Neural cell (in vitro differentiated cells): ENCODE data around the gene NTMT1. TPM values are rescaled to one million over a fixed set of nuclear protein-coding genes. Genes with fewer than 3 reads are reported as not detected.

Experiments used
- H2AFZ ChIP-seq: fragments of 200-600, 300-800 bp; sonication (generic), shearing (Covaris generic); 2 replicates; pipeline ENCODE4 v1.6.0; 2014; ENCODE audit warnings: low read depth, mild to moderate bottlenecking, antibody characterized with exemption, low read length, moderate library complexity
- H3F3A ChIP-seq: fragments of 200-600 bp; shearing (Covaris generic); 2 replicates; pipeline ENCODE4 v1.6.1; 2016; ENCODE audit warnings: mild to moderate bottlenecking, moderate library complexity, mixed read lengths, antibody characterized with exemption, low read length; ENCODE audit not compliant: insufficient read depth, poor library complexity, severe bottlenecking
- H3K27ac ChIP-seq: fragments of 200-600, 300-800 bp; sonication (generic), shearing (Covaris generic); 2 replicates; pipeline ENCODE4 v1.5.1; 2014; ENCODE audit warnings: mild to moderate bottlenecking, low read length, moderate library complexity
- H3K27me3 ChIP-seq: fragments of 300-800, 200-600 bp; sonication (generic), shearing (Covaris generic); 2 replicates; pipeline ENCODE4 v1.6.0; 2014; ENCODE audit warnings: mild to moderate bottlenecking, low read depth, low read length, moderate library complexity; ENCODE audit not compliant: insufficient read depth
- H3K36me3 ChIP-seq: fragments of 300-800, 200-600 bp; sonication (generic), shearing (Covaris generic); 2 replicates; pipeline ENCODE4 v1.5.1; 2014; ENCODE audit warnings: mild to moderate bottlenecking, antibody characterized with exemption, low read length, moderate library complexity; ENCODE audit not compliant: insufficient read depth
- H3K4me2 ChIP-seq: fragments of 300-800, 200-600 bp; sonication (generic), shearing (Covaris generic); 2 replicates; pipeline ENCODE4 v1.6.0; 2014; ENCODE audit warnings: mild to moderate bottlenecking, low read length
- H3K4me3 ChIP-seq: fragments of 300-800, 200-600 bp; sonication (generic), shearing (Covaris generic); 2 replicates; pipeline ENCODE4 v1.5.1; 2014; ENCODE audit warnings: mild to moderate bottlenecking, low read length, moderate library complexity
- H3K79me2 ChIP-seq: fragments of 200-600 bp; shearing (Covaris generic); replicated peaks from 2 replicates; pipeline ENCODE4 v1.6.0; 2014; ENCODE audit warnings: mild to moderate bottlenecking, low read length, moderate library complexity; ENCODE audit not compliant: insufficient read depth
- H3K9ac ChIP-seq: fragments of 300-800, 200-600 bp; sonication (generic), shearing (Covaris generic); 2 replicates; pipeline ENCODE4 v1.6.1; 2016; ENCODE audit warnings: mild to moderate bottlenecking, low read length, mixed read lengths
- H3K9me2 ChIP-seq: fragments of 200-600 bp; shearing (Covaris generic); 2 replicates; pipeline ENCODE4 v1.6.1; 2016; ENCODE audit warnings: mild to moderate bottlenecking, low read length, mixed read lengths; ENCODE audit not compliant: insufficient read depth
- H3K9me3 ChIP-seq: fragments of 200-600, 300-800 bp; sonication (generic), shearing (Covaris generic); 2 replicates; pipeline ENCODE4 v1.6.1; 2016; ENCODE audit warnings: mild to moderate bottlenecking, mixed run types, low read length, moderate library complexity, mixed read lengths
- H4K20me1 ChIP-seq: fragments of 200-600 bp; shearing (Covaris generic); 2 replicates; pipeline ENCODE4 v1.6.1; 2016; ENCODE audit warnings: mild to moderate bottlenecking, mixed run types; ENCODE audit not compliant: insufficient read depth
- CTCF ChIP-seq: fragments of 450-650 bp; IDR thresholded peaks from 2 replicates; pipeline ENCODE4 v1.5.1; 2014; ENCODE audit warnings: antibody characterized with exemption, mild to moderate bottlenecking, moderate library complexity; ENCODE audit not compliant: poor library complexity, severe bottlenecking
- EP300 ChIP-seq: fragments of 450-650 bp; conservative IDR thresholded peaks from 2 replicates; pipeline ENCODE4 v1.6.1; 2014; ENCODE audit warnings: antibody characterized with exemption, mild to moderate bottlenecking, moderate library complexity; ENCODE audit not compliant: poor library complexity, severe bottlenecking
- EZH2 ChIP-seq: fragments of 200-600, 300-800 bp; shearing (Covaris generic), sonication (generic); IDR thresholded peaks from 2 replicates; pipeline ENCODE4 v1.6.1; 2014; ENCODE audit warnings: antibody characterized with exemption, low read length, borderline replicate concordance, mild to moderate bottlenecking; ENCODE audit not compliant: insufficient read depth, poor library complexity, severe bottlenecking
- MXI1 ChIP-seq: fragments of 450-650 bp; conservative IDR thresholded peaks from 2 replicates; pipeline ENCODE4 v1.6.1; 2014; ENCODE audit warnings: antibody characterized with exemption, mild to moderate bottlenecking; ENCODE audit not compliant: poor library complexity, severe bottlenecking
- POLR2AphosphoS5 ChIP-seq: IDR thresholded peaks from 2 replicates; pipeline ENCODE4 v1.6.1; 2012
- RAD21 ChIP-seq: fragments of 450-650 bp; conservative IDR thresholded peaks from 2 replicates; pipeline ENCODE4 v1.6.1; 2014; ENCODE audit warnings: antibody characterized with exemption, mild to moderate bottlenecking, moderate library complexity
- REST ChIP-seq: IDR thresholded peaks from 2 replicates; pipeline ENCODE4 v1.6.1; 2012; ENCODE audit warnings: borderline replicate concordance
- SMC3 ChIP-seq: fragments of 450-650 bp; conservative IDR thresholded peaks from 2 replicates; pipeline ENCODE4 v1.6.1; 2014; ENCODE audit warnings: antibody characterized with exemption, mild to moderate bottlenecking, moderate library complexity; ENCODE audit not compliant: poor library complexity
- TAF1 ChIP-seq: IDR thresholded peaks from 2 replicates; pipeline ENCODE4 v1.6.1; 2012; ENCODE audit warnings: low read depth
- polyA plus RNA-seq: library from polyadenylated mRNA; depleted of rRNA; stranded (reverse); fragments of >200 nt; gene quantifications from 2 replicates; pipeline ENCODE4 v1.2.3, GENCODE V29; 2014

Gene NTMT1
- polyA plus RNA-seq, 1 donor from 2014 or later = 35.9 TPM

- Histone ChIP-seq H3K36me3 (no peaks in the 10 kb centered on the region), H3K9me3 (no peaks in the 10 kb centered on the region), H2AFZ (no peak overlapping the region), H3K79me2 (peaks cover 64% of the 10 kb centered on the region), H4K20me1 (peaks cover 16% of the 10 kb centered on the region), H3K27me3 (no peaks in the 10 kb centered on the region), H3K27ac (no peak overlapping the region), H3K4me2 (no peak overlapping the region), H3K9me2 (no peaks in the 10 kb centered on the region), H3F3A (no peaks in the 10 kb centered on the region), H3K4me3 (no peak overlapping the region), H3K9ac (no peak overlapping the region)
- TF ChIP-seq POLR2AphosphoS5 (no peak), TAF1 (no peak), SMC3 (no peak)
Measured at GRCh38 chr9:129630967-129631673, 5.2 kb downstream of the NTMT1 start.

- Histone ChIP-seq H3K79me2 (peaks cover 58% of the 10 kb centered on the region), H3K4me3 (no peak overlapping the region), H3K36me3 (no peaks in the 10 kb centered on the region), H3F3A (no peaks in the 10 kb centered on the region), H4K20me1 (peaks cover 12% of the 10 kb centered on the region), H3K9me2 (no peaks in the 10 kb centered on the region), H3K4me2 (no peak overlapping the region), H3K27ac (no peak overlapping the region), H2AFZ (no peak overlapping the region), H3K27me3 (no peaks in the 10 kb centered on the region), H3K9ac (no peak overlapping the region), H3K9me3 (no peaks in the 10 kb centered on the region)
- no peak for TF ChIP-seq MXI1
- TF ChIP-seq TAF1 = no peak
- TF ChIP-seq CTCF = no peak
- TF ChIP-seq EP300 = no peak
- no peak for TF ChIP-seq REST
- TF ChIP-seq RAD21 = no peak
- no peak for TF ChIP-seq POLR2AphosphoS5
- TF ChIP-seq EZH2 = no peak
- TF ChIP-seq SMC3 = no peak
Measured at GRCh38 chr9:129631674-129632129, 5.7 kb downstream of the NTMT1 start.
